ENCODE results near the gene GUK1. TPM values are rescaled to one million over a fixed set of nuclear protein-coding genes. Genes with fewer than 3 reads are reported as not detected.

The GUK1 gene
- total RNA-seq, 1 experiment from 2014 or later, result 294 TPM

- DNase-seq (ENCODE audit: low read depth), result no peak
Measured at GRCh38 chr1:228125185-228125584, 14.9 kb upstream of the GUK1 start.

DNA sequence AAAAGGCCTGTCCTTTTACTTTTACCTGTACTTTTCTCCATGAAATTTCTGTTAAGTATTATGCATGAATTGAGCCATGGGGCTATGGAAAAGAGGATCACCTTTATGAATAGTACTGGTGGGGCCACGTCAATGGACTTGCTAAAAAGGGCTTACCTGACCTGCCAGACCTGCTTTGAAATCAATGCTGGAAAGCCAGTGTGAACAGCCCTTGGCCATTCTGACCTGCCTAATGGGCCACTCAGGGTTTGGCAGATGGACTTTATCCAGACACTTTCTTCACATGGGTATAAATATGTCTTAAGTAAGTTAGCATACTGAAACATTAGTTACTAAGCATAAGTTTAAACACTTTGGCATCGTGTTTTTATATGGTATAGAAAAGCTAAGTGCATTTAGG lies 8.3 kb upstream of the GUK1 start:
- no peak for DNase-seq (ENCODE audit: low read depth)

DNA sequence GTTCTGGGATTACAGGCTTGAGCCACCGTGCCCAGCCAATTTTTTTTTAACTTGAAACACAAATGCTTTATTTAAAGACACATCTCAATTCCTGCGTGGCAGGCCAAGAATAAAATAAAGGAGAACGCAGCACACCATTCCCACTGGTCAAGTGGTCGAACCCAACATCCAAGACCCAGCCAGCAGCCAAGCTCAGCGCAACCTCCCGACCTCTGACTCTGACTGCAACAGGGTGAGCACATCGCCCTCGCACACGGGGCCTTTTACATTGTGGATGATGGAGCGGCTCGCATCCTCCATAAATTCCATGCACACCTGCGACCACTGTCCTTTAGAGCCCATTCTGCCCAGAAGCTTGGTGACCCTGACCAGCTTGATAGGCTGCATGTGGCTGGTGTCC lies 5.5 kb upstream of the GUK1 start:
- no peak for DNase-seq (ENCODE audit: low read depth)

DNA sequence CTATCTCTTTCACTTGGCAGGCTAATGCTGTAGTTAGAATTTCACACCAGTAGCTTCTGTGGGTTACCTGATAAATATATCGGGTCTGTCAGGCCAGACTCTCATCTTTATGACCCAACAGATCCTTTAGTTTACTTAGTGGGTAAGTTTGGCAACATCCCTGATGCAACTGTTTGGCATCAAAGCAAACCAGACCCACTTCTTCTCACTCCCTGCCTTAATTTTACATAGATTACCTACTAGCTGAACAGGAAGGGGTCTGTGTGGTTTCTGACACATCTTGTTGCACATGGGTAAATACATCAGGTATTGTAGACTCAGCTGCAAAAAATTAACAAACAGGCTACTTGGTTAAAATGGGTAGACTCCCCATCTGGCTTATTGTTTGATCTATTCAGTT lies 3.2 kb upstream of the GUK1 start:
- no peak for DNase-seq (ENCODE audit: low read depth)

DNA sequence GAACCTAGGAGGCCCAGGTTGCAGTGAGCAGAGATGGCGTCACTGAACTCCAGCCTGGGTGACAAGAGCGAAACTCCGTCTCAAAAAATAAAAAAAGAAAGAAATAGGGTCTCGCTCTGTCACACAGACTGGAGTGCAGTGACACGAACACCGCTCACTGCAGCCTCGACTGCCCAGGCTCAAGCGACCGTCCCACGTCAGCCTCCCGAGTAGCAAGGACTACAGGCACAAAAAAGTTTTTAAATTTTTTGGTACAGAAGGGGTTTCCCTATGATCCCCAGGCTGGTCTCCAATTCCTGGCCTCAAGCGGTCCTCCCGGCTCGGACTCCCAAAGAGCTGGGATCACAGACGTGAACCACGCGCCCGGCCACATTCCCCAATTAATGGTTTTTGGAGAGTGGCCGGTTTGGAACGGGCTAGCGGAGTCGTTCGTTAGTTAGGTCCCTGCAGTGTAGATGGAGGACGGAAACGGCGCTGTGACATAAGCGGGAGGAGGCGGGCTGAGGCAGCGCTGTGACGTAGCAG lies 611 bp upstream of the GUK1 start:
- DNase-seq (ENCODE audit: low read depth), result no peak

DNA sequence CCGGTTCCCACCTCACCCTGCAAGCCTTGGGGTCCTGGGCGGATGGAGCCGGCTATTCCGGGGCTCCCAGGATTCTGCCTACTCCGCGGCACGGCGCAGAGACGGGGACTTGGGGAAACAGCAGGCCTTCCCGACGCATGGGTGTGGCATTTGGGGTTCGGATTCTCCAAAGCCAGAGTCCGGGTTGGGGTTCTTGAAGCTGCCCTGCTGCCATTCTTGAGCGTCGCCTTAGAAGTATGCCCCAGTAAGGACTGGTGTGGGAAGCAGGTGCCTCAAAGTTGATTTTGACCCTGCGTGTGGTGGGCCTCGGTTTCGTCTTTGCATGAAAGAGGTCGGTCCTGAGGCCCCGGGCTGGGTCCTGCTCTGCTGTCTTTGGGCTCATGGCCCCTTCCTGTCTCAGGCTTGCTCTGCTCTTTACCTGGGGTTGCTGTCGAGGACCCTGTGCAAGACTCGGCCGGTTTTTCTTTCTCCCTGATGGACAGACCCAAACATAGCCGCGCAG lies 696 bp downstream of the GUK1 start:
- no peak for DNase-seq (ENCODE audit: low read depth)

DNA sequence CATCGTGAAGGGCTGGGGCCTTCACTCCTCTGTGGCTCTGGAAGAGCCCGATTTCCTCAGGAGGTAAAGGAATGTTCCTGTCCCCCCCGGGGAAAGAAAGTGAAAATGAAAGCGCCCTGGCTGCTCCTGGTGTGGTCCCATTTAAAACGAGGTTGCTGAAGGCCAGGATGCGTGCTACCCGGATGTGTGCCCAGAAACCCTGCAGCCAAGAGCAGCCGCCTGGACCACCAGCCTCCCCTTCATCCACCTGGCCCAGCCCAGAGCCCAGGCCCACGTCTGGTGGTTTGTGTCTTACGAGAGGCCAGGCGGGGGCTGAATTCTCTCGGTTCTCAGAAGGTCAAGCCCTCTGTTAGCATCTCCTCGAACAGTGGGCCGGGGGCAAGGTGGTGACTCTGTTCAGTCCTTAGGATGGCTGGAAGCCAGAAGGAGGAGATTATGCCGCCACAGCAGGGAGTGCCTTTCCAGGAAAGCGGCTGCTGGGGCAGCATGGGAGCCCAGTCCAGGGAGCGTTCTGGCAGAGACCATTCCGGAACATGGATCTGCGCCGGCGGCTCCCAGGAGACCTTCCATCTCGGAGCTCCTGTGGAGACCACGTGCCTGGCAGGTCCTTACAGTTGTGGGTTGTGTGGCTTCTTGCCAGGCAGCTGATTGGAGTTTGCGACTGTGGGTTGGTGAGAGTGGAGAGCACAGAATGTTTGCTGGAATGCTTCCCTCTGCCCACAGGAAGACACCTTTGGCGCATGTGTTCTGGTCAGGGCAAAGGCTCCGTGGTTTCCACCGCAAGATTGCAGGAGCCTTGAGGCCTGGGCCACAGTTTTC lies 1.4 kb downstream of the GUK1 start:
- peak; percentile 82 for DNase-seq (ENCODE audit: low read depth)

GRCh38 chr1:228142155-228142691 lies 2.1 kb downstream of the GUK1 start:
- DNase-seq (ENCODE audit: low read depth), result no peak

- DNase-seq (ENCODE audit: low read depth), result no peak
Measured at GRCh38 chr1:228142701-228143136, 2.6 kb downstream of the GUK1 start.

DNA sequence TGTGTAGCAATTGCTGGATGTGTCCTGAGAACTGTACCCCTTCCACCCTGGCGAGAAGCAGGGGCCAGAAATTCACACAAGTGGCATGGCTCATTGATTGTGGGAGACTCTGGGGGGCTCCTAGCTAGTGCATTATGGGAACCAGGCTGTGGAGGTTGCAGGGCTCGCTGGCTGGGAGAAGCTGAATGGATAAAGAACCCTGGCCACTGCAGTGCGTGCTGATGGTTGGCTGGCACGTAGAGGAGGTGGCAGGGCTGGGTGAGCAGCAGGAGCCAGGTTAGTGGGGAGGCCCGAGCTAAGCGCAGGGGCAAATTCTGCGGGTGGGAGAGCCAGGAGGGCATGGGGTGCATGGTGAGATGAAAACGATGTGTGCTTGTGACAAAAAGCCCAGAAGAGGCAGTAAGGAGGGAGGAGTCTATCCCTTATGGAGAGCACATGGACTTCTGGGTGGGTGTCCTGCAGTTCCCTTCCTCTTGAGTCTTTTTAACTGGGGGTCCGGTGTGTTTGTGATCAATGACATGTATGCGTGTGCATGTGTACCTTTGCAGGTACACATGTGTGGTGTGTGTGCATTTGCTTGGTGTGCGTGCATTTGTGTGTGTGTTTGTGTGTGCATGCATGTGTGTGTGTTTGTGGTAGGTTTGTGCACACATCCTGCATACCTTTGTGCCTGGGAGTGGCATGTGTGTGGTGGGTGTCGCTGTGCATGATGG lies 3.6 kb downstream of the GUK1 start:
- no peak for DNase-seq (ENCODE audit: low read depth)

DNA sequence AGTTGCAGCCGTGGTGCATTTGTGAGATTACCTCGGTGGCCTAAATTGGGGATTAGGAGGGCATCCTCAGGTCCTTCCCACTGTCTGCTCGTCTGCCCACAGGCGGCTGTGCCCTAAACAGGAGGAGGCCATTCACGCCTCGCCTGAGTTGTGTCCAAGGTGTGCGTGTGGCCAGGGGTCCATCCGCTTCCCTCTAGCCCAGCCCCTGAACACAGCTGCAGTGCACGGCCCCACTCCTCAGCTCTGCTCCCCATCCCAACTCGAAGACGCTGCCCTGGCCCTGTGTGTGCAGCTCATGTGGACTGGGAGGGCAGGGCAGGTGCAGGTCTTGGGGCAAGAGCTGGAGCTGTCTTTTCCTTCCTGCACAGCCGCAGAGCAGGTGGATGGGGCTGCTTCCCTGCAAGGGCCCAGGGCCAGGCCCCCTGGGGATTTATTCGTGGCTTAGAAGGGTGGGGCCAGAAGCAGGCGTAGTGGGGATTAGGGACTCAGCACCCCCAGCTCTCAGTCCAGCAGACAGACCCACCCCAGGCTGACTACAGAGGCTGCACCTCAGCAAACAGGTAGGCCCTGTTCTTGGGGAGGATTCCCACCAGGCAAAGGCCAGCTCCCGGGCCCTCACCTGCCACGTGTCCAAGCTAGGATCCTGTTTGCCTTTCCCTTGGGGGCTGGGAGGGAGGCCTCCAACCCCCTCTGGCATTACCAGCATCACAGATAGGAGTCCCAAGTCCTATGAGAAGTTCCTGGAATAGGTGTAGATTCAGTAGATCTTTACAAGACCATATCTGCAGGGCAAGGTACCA lies 4.3 kb downstream of the GUK1 start:
- DNase-seq (ENCODE audit: low read depth), result no peak

DNA sequence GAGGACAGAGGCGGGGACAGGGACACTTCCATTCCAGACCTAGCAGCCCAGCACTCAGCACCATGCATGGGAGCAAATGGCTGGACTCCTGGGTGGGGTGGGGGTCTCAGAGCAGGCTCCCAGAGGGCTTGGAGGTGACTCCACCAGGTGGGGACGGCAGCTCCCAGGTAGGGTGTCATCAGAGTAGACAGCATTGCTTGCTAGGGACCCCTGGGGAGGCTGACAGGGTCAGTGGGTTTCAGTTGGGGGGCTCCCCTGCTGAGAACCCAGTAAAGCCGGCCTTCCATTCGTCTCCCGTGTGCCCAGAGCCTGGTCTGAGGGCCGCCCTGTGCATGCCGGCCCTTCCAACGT lies 4.9 kb downstream of the GUK1 start:
- DNase-seq (ENCODE audit: low read depth), result no peak

DNA sequence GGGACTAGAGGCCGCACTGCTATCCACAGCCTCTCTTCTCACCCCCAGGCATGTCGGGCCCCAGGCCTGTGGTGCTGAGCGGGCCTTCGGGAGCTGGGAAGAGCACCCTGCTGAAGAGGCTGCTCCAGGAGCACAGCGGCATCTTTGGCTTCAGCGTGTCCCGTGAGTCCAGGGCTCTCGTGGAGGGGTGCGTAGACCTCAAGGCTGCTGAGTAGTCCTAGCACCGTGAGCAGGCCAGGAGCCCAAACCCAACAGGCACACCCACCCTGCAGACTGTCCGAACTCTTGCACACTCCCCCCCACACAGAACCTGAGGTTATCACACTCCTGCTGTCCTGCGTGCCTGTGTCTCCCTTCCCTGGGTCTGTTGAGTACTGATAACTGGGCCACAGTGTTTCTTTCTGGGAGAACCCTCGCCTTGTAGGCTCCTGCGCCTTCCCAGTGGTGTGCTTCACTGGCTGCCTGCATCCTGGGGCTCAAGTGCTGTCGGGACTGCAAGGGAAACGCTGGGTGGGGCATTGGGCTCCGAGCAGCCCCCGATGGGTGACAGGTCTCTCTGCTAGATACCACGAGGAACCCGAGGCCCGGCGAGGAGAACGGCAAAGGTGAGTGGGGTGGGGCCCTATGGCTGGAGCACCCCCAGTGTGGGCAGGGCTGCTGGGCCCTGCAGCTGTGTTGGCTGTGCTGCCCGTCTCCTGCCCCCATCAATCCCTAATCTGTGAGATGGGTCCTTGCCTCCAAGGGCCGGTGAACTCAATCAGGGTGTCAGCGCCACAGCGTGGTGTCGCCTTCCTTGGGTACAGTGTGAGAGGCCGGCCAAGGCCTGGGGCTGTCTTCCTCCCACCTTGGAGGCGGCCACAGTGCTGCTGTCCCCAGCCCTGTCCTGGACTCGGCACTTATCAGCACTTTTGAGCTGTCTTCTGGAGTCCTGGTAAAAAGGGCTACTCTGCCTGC lies 5.7 kb downstream of the GUK1 start:
- no peak for DNase-seq (ENCODE audit: low read depth)

DNA sequence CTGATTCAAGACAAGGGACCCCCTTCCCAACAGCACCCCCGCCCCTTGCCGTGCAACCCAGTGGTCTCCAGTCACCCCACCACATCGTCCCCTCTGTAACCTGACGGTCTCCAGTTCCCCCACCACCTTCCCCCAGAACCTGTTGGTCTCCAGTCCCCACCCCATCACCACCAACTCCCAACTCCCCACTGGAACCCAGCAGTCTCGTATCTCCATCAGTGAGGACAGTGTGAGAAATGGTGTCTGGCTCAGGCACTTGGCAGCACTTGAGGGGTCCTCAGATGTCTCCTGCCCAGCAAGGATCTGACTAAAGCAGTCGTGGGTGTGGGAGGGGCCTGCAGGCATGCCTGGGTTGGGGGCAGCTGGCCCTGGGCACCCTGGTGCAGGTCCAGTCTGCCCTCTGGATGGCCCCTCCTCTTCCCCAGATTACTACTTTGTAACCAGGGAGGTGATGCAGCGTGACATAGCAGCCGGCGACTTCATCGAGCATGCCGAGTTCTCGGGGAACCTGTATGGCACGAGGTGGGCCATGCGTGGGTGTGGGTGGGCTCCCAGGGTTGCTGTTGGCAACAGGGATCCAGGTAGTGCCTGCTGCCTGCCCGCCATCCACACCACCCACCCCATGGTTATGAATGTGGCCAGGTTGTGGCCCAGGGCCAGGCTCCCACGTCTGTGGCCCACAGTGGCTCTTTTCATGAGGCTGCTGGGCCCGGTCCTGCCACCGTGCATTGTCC lies 6.5 kb downstream of the GUK1 start:
- DNase-seq (ENCODE audit: low read depth), result no peak

DNA sequence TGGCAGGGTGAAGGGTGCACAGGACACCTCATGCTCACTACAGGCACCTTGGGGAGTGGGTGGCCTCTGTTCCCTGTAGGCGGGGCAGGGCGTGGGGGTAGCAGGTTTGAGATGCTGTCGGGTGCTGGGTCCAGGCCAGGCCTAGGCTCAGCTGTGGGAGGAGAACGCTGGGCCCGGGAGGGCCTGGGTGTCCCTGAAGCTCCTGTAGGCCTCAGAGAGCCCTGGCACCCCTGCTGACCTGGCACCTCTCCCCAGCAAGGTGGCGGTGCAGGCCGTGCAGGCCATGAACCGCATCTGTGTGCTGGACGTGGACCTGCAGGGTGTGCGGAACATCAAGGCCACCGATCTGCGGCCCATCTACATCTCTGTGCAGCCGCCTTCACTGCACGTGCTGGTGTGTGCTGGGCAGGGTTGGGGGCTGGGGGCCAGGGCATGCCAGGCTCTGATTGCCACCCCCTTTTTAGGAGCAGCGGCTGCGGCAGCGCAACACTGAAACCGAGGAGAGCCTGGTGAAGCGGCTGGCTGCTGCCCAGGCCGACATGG lies 7.1 kb downstream of the GUK1 start:
- no peak for DNase-seq (ENCODE audit: low read depth)

- DNase-seq (ENCODE audit: low read depth), result no peak
Measured at GRCh38 chr1:228147768-228148167, 7.7 kb downstream of the GUK1 start.

DNA sequence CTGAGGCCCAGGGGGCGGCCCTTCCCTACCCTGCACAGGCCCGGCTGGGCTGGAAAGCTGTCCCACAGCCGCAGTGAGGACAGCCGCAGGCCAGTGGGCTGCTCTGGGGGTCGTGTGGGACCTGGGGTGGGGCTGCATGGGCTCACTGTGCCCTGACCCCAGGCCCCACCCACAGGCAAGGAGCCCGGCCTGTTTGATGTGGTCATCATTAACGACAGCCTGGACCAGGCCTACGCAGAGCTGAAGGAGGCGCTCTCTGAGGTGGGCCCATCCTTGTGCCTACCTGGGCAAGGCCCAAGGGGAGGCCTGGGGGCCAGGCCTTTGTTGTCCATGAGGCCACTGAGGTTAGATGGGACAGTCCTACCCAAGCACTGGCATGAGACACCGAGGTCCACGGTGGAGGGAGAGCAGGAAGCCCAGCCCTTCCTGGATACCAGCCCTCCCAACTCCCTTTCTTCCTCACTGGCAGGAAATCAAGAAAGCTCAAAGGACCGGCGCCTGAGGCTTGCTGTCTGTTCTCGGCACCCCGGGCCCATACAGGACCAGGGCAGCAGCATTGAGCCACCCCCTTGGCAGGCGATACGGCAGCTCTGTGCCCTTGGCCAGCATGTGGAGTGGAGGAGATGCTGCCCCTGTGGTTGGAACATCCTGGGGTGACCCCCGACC lies 8.2 kb downstream of the GUK1 start:
- no peak for DNase-seq (ENCODE audit: low read depth)

DNA sequence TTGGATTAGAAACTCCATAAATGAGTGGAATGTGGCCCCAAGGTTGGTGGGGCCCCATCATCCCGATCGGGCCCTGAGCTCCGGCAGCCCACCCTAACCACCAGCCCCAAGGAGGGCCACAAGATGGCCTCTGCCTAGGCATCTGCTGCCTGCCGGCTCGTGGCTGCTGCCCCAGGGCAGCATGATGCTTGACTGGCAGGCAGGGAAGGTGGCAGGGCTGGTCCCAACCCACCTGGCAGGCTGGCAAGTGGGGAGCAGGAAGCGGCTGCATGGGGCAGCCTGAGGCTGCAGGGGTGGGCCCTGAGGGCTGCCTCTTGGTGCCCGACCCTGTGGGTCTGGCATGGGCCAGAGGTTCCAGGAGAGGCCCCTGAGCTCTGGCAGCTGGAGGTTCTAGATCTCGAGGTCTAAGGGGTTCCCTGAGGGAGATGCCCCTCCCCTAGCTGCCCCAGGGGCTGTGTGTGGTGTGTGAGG lies 8.9 kb downstream of the GUK1 start:
- no peak for DNase-seq (ENCODE audit: low read depth)

Measured in RPMI7951 (cell line).